ENCODE measurements around the gene RNF212B. TPM values are rescaled to one million over a fixed set of nuclear protein-coding genes. Genes with fewer than 3 reads are reported as not detected.
A peak's percentile ranks its signal among the peaks of the same experiment; 100 is the strongest.
"Not testable (repeated sequence)": the region's sequence is repeated elsewhere in the genome, so short reads cannot be mapped to it uniquely, and the experiment has no call there.

Gene RNF212B
- total RNA-seq, 4 donors from 2014 or later: 0.59 TPM; not detected in 3

DNA sequence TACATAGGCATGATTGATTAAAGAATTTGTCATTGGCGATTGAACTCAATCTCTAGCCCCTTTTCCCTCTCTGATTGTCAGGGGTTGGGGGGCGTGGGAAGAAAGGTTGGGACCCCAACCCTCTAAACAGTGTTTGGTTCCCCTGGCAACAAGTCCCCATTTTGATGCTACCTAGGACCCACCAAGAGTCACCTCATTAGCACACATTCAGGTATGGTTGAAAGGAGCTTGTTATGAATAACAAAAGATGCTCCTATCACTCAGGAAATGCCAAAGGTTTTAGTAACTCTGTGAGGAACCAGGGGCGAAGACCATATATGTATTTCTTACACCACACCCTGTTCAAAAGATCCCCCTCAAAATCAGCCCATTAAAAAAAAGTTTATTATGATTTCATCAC, 14.3 kb downstream of the RNF212B start:
- no peak overlapping the region for H3K4me3 ChIP-seq (ENCODE audit: low read depth, poor library complexity, severe bottlenecking)
- intact Hi-C loops (cut with DNase I; ENCODE audit: low total_unique reads): no loop called here
- DNase-seq (ENCODE audit: low spot score in 2 of 2): no peak
- no peak for TF ChIP-seq POLR2A (IDR thresholded peaks at IDR 0.05)
- TF ChIP-seq, protein P1, sequence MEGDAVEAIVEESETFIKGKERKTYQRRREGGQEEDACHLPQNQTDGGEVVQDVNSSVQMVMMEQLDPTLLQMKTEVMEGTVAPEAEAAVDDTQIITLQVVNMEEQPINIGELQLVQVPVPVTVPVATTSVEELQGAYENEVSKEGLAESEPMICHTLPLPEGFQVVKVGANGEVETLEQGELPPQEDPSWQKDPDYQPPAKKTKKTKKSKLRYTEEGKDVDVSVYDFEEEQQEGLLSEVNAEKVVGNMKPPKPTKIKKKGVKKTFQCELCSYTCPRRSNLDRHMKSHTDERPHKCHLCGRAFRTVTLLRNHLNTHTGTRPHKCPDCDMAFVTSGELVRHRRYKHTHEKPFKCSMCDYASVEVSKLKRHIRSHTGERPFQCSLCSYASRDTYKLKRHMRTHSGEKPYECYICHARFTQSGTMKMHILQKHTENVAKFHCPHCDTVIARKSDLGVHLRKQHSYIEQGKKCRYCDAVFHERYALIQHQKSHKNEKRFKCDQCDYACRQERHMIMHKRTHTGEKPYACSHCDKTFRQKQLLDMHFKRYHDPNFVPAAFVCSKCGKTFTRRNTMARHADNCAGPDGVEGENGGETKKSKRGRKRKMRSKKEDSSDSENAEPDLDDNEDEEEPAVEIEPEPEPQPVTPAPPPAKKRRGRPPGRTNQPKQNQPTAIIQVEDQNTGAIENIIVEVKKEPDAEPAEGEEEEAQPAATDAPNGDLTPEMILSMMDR (IDR thresholded peaks at IDR 0.05): peak in 1 of 3 donors; percentile 18
- 52 to 53% methylated on average over 3 of the region's 3 CpGs for WGBS, 2 donors

GRCh38 chr14:23252420-23253333, 14.9 kb downstream of the RNF212B start:
- WGBS, 2 donors: 71 to 73% methylated on average over 4 of the region's 4 CpGs
- TF ChIP-seq, protein P1 (IDR thresholded peaks at IDR 0.05): no peak
- no peak for TF ChIP-seq POLR2A (IDR thresholded peaks at IDR 0.05)
- DNase-seq (ENCODE audit: low spot score in 2 of 2): no peak

GRCh38 chr14:23258256-23258655, 20.5 kb downstream of the RNF212B start:
- H3K4me3 ChIP-seq (ENCODE audit: low read depth, poor library complexity, severe bottlenecking): no peak overlapping the region
- intact Hi-C loops (cut with DNase I; ENCODE audit: low total_unique reads): no loop called here
- WGBS, 2 donors: 93 to 94% methylated on average over 5 of the region's 5 CpGs
- TF ChIP-seq POLR2A (IDR thresholded peaks at IDR 0.05): no peak
- TF ChIP-seq, protein P1 (IDR thresholded peaks at IDR 0.05): no peak
- DNase-seq (ENCODE audit: low spot score in 2 of 2): no peak

More at GRCh38 chr14:23252420-23253333, 14.9 kb downstream of the RNF212B start:
- H3K4me3 ChIP-seq (ENCODE audit: low read depth, poor library complexity, severe bottlenecking): no peak overlapping the region
- intact Hi-C loops (cut with DNase I; ENCODE audit: low total_unique reads): no loop called here

GRCh38 chr14:23259426-23259825, 21.7 kb downstream of the RNF212B start:
- H3K4me3 ChIP-seq (ENCODE audit: low read depth, poor library complexity, severe bottlenecking): no peak overlapping the region
- TF ChIP-seq, protein P1 (IDR thresholded peaks at IDR 0.05): no peak
- TF ChIP-seq POLR2A (IDR thresholded peaks at IDR 0.05): no peak
- no peak for DNase-seq (ENCODE audit: low spot score in 2 of 2)
- intact Hi-C loops (cut with DNase I; ENCODE audit: low total_unique reads): no loop called here

DNA sequence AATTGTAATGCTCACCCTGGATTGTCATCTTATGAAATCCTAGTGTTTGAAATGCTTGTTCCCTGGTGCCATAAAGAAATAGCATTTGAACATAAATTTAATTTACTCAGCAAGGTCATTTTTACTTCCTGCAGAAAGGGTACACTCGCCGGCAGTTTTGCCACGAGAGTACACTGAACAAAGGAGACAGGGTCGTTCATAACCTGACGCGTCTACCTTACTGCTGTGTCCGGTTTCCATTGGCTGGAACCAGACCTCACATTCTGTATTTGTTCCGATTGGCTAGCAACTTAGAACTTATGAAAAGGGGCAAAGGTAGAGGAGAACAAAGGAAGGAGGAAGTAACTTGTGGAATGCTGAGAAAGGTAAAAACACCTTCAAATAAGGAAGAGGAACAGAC, 23.1 kb downstream of the RNF212B start:
- 80 to 83% methylated on average over 8 of the region's 8 CpGs for WGBS, 2 donors
- DNase-seq (ENCODE audit: low spot score in 2 of 2); H3K4me3 ChIP-seq (ENCODE audit: low read depth, poor library complexity, severe bottlenecking): not testable (repeated sequence)
- intact Hi-C loops (cut with DNase I; ENCODE audit: low total_unique reads): loop anchor here (10.0 kb wide), 1 partner anchor 124 kb away; no protein-coding TSS in a partner anchor

DNA sequence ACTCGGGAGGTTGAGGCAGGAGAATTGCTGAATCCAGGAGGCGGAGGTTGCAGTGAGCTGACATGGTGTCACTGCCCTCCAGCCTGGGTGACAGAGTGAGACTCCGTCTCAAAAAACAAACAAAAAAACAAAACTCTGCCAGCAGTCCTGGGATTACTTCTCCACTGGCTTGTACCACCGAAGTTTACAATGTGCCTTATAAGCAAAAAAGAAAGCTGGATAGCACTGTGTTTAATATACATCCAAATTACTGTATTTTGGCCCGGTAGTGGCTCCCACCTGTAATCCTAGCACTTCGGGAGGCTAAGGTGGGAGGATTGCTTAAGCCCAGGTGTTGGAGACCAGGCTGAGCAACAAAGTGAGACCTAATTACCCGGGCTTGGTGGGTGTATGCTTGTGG, 31.5 kb downstream of the RNF212B start:
- no peak overlapping the region for H3K4me3 ChIP-seq (ENCODE audit: low read depth, poor library complexity, severe bottlenecking)
- TF ChIP-seq POLR2A (IDR thresholded peaks at IDR 0.05): no peak
- TF ChIP-seq, protein P1 (IDR thresholded peaks at IDR 0.05): no peak
- DNase-seq (ENCODE audit: low spot score in 2 of 2): no peak
- 89 to 93% methylated on average over 7 of the region's 7 CpGs for WGBS, 2 donors
- intact Hi-C loops (cut with DNase I; ENCODE audit: low total_unique reads): loop anchor here (10.0 kb wide), 1 partner anchor 116 kb away; no protein-coding TSS in a partner anchor

All from lower leg skin (tissue), 4 donors.